VCaP (cell line): ENCODE measurements around the gene MAP9.
"Not testable (repeated sequence)": the region's sequence is repeated elsewhere in the genome, so short reads cannot be mapped to it uniquely, and the experiment has no call there.

ENCODE experiments used
- H3K27ac ChIP-seq: fragments of 450-650 bp; 2 replicates; pipeline ENCODE4 v1.5.1; 2017
- CTCF ChIP-seq: fragments of 450-650 bp; conservative IDR thresholded peaks from 2 replicates; pipeline ENCODE4 v1.5.1; 2017; ENCODE audit warnings: mild to moderate bottlenecking, moderate library complexity

The MAP9 gene

GRCh38 chr4:155376387-155377268, at the start of gene MAP9:
Gene MAP9, minus strand, starts transcription at chr4:155376965. Its CDS starts 1,115 bp downstream, at chr4:155375850.
- peak within 1 kb of the TSS; percentile 85 for H3K27ac ChIP-seq
- no peak for TF ChIP-seq CTCF

GRCh38 chr4:155424778-155425177, 48.0 kb upstream of the MAP9 start:
- H3K27ac ChIP-seq, result not testable (repeated sequence)

- H3K27ac ChIP-seq, result peak overlapping the region; percentile 57
- no peak for TF ChIP-seq CTCF
These were observed 46.9 kb upstream of the MAP9 start for GRCh38 chr4:155423671-155424070.

GRCh38 chr4:155419266-155419665, 42.5 kb upstream of the MAP9 start:
- no peak overlapping the region for H3K27ac ChIP-seq
- TF ChIP-seq CTCF, result no peak

- no peak for TF ChIP-seq CTCF
- no peak overlapping the region for H3K27ac ChIP-seq
These were observed 38.9 kb upstream of the MAP9 start for GRCh38 chr4:155415662-155416061.

GRCh38 chr4:155413451-155413850, 36.7 kb upstream of the MAP9 start:
- no peak overlapping the region for H3K27ac ChIP-seq
- no peak for TF ChIP-seq CTCF

GRCh38 chr4:155411546-155411945, 34.8 kb upstream of the MAP9 start:
- no peak overlapping the region for H3K27ac ChIP-seq
- TF ChIP-seq CTCF, result no peak

GRCh38 chr4:155408796-155409195, 32.0 kb upstream of the MAP9 start:
- TF ChIP-seq CTCF, result no peak
- H3K27ac ChIP-seq, result no peak overlapping the region
